HG02973 (cell line): ENCODE measurements around the gene LEAP2.

Experiments used
- ATAC-seq: cut with Tn5 transposase; IDR thresholded peaks from one replicate; pipeline ENCODE4 v1.9.1; 2021; ENCODE audit warnings: moderate library complexity; ENCODE audit not compliant: unreplicated experiment

The LEAP2 gene

DNA sequence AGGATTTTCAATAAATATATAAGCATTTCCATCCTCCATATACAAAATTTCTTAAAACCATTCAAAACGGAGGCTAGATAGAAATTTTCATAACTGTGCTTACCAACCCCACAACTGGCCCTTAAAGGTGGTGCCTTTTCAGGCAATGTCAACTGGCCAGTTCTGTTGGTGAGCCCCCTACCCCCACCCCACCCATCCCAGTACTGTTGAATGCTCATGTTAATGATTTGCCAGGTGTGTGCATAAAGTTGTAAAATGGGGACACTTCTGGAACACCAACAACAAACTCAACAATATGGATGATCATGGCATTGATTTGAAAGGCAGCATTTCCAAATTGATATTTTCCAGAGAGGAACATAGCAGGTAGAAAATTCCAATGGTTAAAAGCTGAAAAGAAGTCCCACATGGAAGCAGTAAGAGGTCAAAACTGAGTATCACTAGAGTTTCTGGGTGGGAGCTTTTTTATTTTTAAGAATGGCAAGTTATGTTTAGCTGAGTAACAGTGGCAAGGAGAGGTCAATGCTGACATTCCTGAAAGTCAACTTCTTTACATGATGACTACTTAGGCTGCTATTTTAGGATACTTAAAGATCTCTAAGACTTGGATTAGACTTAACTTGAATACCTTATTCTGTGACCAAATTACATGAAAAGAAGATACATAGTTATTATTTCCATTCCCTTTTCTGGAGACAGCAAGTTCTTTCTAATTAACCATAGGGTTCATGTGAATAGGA, 2.7 kb downstream of the LEAP2 start:
- ATAC-seq: no peak

DNA sequence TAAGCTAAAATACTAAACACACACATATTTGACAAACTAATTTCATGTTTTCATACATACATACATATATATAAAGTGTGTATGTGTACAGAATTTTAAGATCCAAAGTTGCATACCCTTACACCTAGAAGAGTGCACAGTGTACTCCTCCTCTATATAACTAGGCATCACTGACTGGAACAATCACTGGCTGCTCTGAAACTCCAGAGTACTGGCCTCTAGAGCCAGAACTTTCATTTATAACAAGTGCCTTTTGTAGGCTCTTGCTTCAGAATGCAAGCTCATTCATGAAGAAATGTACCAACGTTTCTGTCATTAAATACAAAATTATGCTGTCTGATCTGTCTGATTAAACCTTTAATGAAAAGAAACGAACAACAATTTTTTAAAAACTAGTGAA, 4.0 kb downstream of the LEAP2 start:
- no peak for ATAC-seq

DNA sequence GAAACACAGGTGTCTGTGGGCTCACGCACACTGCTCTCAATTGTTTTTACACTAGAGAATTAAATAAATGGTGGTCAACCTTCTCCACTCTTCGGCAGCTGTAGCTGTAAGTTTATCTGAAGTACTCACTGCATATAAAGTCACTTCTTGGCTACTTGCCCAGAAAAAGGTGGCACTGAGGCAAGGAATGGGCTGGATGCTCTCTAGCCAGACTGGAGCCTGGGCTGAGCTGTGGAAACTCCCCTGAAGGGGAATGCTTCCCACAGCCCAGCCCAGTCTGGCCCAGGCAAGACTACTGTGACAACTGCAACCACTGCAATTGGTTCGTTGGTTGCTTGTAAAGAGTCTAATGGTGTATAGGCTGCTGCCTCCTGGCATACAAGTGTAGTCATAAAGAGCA, 4.5 kb downstream of the LEAP2 start:
- no peak for ATAC-seq

DNA sequence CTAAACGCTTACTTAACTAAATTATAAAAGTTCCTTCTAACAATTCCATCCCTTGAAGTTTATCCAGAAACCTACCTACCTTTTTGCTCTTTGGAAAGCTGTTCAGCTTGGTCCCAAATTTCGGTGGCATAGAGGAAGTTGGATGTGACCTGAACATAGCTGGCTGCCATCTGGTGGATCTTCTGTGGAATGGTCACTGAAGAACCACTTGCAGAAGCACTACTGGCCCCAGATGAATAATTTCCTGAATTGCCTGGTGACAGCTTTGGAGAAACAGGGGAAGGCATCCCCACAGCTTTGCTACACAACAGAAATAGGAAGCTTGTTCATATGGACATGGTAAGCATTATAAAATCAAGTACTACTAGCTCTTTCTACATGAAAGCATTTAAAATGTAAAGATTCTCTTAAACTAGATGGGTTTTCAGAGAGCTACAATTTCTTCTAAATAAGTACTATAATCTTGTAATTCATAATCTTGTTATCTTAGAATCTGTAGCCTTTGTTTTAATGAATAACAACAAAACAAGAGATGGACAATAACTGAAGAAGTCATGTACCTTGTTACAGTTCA, 9.9 kb downstream of the LEAP2 start:
- ATAC-seq: no peak

- ATAC-seq: no peak
Measured at GRCh38 chr5:132884548-132884947, 11.1 kb downstream of the LEAP2 start.

DNA sequence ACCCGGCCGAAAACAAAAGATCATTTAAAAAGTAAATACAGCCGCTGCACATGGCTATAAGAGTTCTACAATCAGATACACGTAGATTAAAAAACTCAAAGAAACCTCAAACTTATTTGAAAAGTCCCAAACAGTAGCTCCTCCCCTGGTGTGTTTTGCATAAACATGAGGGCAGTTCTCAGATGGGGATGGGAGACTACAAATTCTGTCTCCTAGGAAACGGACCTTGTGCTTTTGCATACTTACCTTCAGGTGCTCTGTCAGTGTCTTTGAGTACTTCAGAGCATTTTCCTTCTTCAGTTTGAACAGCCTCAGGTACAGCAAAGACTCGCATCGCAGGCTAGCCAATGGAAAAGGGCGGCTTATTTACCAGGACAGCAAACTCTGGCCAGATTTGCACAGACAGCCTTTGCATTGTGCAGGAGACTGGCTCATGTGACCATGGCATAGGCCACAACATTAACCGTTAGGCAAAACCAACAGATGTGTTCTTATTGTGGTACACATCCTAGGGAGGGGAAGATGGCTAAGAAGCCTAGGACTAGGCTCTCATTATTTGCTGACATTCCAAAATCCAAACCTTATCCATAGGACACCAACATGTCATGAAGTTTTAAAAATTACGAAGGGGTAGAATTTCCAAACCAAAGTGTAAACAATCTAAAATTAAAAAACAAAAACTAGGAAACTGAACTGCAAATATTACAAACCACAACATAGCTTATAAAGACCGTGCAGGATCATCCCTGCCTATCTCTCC, 12.8 kb downstream of the LEAP2 start:
- ATAC-seq: no peak

GRCh38 chr5:132887283-132887682, 13.8 kb downstream of the LEAP2 start:
- ATAC-seq: no peak

DNA sequence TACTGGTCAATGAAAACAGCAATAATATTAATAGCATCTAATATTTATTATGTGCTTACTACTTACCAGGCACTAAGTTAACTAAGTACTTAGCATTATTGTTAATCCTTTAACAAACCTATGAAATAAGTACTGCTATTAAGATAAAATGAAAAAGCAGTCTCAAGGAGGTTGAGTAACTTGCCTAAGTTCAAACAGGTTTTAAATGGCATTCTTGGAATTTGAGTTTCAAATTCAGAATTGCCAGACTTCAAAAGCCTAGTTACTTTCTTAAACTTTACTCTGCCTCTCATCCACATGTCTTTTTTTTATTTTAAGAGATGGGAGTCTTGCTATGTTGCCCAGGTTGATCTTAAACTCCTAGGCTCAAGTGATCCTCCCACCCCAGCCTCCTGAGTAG, 16.0 kb downstream of the LEAP2 start:
- ATAC-seq: no peak

DNA sequence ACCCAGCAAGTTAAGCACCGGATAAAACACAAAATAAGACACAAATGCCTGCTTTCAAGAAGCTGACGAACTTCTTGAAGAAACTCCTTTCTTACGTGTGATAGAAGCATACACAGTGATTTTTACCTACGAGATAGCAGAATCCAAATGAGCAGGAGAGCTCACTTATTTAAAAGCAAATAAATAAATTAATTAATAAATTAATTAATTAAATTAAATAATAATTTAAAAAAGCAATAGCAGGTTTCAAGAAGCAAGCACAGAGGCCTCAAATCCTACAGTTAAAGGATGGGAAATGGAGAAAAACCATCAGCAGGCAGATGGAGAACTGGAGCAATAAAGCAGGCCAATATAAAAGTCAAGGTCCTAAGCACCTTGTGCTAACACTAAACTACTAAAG, 17.3 kb downstream of the LEAP2 start:
- no peak for ATAC-seq

DNA sequence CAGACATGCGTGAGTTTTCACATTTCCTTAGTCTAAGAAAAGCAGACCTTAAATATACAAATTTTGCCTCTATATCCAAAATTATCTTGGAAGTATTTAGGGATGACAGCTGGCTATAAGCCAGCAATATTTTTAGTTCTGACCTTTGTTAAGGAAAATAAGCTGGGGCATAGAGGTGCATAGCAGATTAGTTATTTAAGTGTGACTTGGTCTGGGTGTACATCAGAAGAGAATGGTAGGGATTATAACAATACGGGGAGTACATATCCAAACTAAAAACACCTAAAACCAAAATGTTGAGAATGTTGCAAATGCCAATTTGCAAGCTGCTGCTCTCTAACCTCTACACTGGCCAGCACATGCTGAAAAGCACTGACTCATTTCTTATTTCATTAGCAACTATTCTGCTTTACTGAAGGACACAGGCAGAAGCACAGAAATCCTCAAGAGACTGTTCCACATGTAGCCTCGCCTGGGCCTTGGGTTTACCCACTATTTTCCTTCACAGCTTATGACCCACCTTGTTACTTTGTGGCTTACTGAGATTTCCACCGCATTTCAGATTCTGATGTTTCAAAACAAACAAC, 22.3 kb downstream of the LEAP2 start:
- no peak for ATAC-seq

GRCh38 chr5:132896685-132897084, 23.2 kb downstream of the LEAP2 start:
- no peak for ATAC-seq

- no peak for ATAC-seq
Measured at GRCh38 chr5:132898094-132898493, 24.6 kb downstream of the LEAP2 start.

DNA sequence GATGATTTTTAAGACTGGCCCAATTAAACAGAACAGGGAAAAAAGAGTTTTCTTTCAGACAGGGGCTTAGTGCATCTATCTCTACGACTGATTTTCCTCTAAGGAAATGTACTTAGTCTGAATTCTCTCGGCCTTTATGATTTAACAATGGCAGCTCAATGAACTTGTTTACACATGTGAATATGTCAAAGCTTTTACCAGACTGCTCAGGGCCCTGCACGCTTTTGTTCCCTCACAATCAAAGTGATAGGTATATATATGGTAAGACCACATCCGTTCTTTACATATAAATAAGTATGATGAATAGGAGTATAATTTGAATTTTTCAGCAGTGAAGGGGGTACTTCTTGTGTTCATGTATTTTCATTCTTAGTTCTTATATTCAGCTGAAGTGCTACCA, 27.6 kb downstream of the LEAP2 start:
- ATAC-seq: no peak

DNA sequence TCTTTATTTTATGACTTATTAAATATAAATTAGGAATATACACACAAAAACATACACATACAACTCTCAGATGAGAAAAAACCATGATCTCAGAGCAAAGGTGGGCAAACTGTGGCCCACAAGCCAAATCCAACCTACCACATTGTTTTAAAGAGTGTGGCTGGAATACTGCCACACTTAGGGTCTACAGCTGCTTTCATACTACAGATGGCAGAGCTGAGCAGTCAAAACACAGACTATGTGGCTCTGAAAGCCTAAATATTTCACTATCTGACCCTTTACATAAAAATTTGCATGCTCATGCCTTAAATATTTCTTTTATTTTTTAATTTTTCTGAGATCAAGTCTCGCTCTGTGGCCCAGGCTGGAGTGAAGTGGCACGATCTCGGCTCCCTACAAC, 28.3 kb downstream of the LEAP2 start:
- no peak for ATAC-seq

- no peak for ATAC-seq
Measured at GRCh38 chr5:132905938-132906337, 32.5 kb downstream of the LEAP2 start.

GRCh38 chr5:132907161-132907560, 33.7 kb downstream of the LEAP2 start:
- no peak for ATAC-seq

DNA sequence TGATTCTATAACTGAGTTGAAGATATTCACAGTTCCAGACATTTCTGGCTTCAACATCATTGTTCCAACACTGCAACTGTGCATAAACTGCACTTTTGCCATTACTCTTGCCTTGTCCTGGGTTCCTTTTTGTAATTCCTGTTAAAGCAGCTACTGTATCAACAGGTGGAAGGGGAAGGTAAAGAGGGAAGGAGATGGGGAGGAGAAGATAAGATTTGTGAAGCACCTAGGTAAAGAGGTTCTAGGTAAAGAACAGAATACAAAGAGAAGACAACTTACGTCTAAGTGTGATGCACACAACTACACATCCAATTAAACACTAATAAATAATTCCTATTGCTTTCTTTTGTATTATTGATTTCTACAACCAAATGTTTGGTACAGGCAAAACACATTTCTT, 36.2 kb downstream of the LEAP2 start:
- ATAC-seq: no peak

DNA sequence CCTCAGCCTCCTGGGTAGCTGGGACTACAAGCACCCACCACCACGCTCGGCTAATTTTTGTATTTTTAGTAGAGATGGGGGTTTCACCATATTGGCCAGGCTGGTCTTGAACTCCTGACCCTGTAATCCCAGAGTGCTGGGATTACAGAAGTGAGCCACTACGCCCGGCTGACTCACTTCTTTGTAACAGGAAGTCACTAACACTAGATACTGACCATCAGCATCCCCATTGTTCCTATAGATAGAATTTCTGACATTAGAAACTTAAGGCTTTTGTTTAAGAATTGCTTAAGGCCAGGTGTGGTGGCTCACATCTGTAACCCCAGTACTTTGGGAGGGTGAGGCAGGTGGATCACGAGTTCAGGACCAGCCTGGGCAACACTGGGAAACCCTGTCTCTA, 42.2 kb downstream of the LEAP2 start:
- no peak for ATAC-seq

DNA sequence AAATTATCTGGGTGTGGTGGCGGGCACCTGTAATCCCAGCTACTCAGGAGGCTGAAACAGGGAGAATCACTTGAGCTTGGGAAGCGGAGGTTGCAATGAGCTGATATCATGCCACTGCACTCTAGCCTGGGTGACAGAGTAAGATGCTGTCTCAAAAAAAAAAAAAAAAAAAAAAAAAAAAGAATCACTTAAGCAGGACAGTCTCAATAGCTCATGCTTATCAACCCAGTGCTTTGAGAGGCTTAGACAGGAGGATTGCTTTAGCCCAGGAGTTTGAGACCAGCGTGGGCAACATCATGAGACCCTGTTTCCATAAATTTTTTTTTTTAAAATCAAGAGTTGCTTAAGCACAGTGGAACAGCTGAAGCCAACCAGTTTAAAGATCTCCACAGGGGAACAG, 42.6 kb downstream of the LEAP2 start:
- no peak for ATAC-seq
